Stimulated activated CD4-positive, alpha-beta T cell treated with anti-CD3 and anti-CD28 coated beads, Interleukin-15, amount 100 ng/mL, for 48 hours (primary cell): ENCODE measurements around the gene SUN2.

Experiments used
- DNase-seq, 2 donors: peaks; one replicate each; pipeline ENCODE4 v3.0.0-alpha.2; 2020; ENCODE audit warnings: low read depth in 2 of 2

Gene SUN2

GRCh38 chr22:38781033-38781432 is 25.2 kb upstream of the SUN2 start:
- DNase-seq, result no peak

- DNase-seq, result no peak
These were observed 21.4 kb upstream of the SUN2 start for GRCh38 chr22:38777087-38777671.

GRCh38 chr22:38776086-38776485 is 20.3 kb upstream of the SUN2 start:
- DNase-seq, result no peak

GRCh38 chr22:38775656-38776055 is 19.9 kb upstream of the SUN2 start:
- DNase-seq, result no peak

GRCh38 chr22:38774496-38775166 is 18.8 kb upstream of the SUN2 start:
- DNase-seq, result no peak

- no peak for DNase-seq
These were observed 17.7 kb upstream of the SUN2 start for GRCh38 chr22:38773363-38773946.

- DNase-seq, result no peak
These were observed 16.8 kb upstream of the SUN2 start for GRCh38 chr22:38772623-38772873.

- no peak for DNase-seq
These were observed 14.6 kb upstream of the SUN2 start for GRCh38 chr22:38770257-38770949.

- no peak for DNase-seq
These were observed 12.2 kb upstream of the SUN2 start for GRCh38 chr22:38768036-38768435.

GRCh38 chr22:38767313-38767712 is 11.5 kb upstream of the SUN2 start:
- DNase-seq, result no peak

- no peak for DNase-seq
These were observed 10.4 kb upstream of the SUN2 start for GRCh38 chr22:38766076-38766777.

GRCh38 chr22:38762551-38762983 is 6.8 kb upstream of the SUN2 start:
- no peak for DNase-seq

- DNase-seq, result no peak
These were observed 5.7 kb upstream of the SUN2 start for GRCh38 chr22:38761202-38762162.

- DNase-seq, result no peak
These were observed 4.8 kb upstream of the SUN2 start for GRCh38 chr22:38760477-38761201.

- DNase-seq, result no peak
These were observed 3.2 kb upstream of the SUN2 start for GRCh38 chr22:38759005-38759404.

GRCh38 chr22:38758276-38758945 is 2.6 kb upstream of the SUN2 start:
- DNase-seq, result peak in 1 of 2 donors; percentile 74

GRCh38 chr22:38757464-38757757 is 1.6 kb upstream of the SUN2 start:
- DNase-seq, result no peak

- no peak for DNase-seq
These were observed 1.1 kb upstream of the SUN2 start for GRCh38 chr22:38756711-38757463.

- DNase-seq, result peak in 1 of 2 donors; percentile 39
These were observed 465 bp downstream of the SUN2 start for GRCh38 chr22:38755155-38755910.
